HG03521 (cell line): ENCODE results near the gene GGT1.
"Not testable (repeated sequence)": the region's sequence is repeated elsewhere in the genome, so short reads cannot be mapped to it uniquely, and the experiment has no call there.

Source experiments
- ATAC-seq: cut with Tn5 transposase; IDR thresholded peaks from one replicate; pipeline ENCODE4 v1.9.1; 2021; ENCODE audit warnings: mild to moderate bottlenecking, moderate library complexity; ENCODE audit not compliant: unreplicated experiment

The GGT1 gene

DNA sequence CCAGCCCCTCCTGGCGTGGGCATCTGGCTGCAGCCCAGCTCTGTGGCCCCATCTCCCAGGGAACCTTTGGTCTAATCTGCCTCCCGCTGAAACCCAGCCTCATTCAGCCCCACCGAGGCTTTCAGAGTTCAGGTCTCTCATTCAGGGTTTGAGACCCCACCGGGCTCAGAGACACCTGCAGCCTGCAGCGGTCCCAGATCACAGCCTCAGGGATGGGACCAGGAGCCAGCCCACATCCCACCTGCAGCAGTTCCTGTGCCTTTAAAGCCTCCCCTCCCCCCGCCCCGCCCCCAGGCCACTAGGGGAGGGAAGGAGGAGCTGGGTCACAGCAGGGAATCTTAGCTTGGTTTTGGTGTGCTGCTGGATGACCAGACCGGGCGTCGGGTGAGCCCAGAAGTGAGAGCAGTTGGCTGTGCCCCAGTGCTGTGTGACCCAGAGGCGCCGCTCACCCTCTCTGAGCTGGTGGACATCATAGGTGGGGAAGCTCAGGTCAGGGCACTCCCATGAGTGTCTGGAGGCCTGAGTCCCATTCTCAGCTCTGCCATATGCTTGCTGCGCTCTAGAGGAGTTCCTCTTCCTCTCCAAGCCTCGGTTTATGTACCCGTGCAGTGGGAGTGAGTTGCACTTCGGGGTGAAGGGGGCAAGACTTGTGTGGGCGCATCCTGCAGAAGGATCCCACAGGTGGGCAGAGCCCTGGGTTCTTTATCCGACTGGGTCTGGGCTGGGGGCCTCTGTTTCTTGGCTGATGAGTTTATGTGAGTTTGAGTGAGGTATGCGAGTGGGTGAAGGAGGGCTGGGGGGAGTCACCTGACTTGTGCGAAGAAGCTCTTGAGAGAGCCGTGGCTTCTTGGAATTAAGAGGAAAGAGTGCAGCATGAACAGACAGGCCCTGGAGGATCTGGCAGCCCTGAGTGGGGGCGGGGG, at the start of gene GGT1:
TSS of gene GGT1 (plus strand) at position 347 of the 923 bp plus-strand sequence. CDS start 7,889 bp downstream, outside the sequence.
- ATAC-seq: not testable (repeated sequence)

DNA sequence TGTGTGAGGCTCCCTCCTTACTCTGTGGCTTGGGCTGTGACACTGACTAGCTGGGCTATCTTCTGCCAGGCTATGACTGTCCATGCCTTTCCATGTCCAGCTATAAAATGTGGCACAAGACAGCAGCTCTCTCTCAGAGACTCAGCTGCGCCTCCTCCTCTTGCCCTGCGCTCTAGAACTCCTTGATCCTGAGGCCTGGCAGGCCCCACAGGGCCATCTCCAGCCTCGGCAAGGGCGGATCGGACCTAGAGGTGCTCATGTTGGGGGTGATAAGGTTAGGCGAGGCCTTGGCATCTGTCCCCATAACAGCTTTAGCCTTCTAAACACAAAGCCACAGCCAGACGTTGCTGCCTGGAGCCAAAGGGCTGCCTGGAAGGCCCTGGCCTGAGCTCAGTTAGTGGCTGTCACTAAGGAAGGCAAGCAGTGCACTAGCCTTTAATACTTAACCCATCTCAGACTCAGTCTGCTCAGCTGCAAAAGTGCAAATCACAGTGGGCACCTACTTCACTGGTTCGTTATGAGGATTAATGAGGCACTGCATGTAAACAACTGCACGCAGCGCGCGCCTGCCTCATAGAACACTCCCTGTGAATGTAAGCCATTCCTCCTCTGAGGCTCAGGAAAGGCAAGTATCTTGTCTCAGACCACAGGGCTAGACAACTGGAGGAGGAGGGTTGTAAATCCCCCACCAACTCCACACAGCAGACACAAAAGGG, 49.2 kb upstream of the GGT1 start:
- ATAC-seq: no peak

DNA sequence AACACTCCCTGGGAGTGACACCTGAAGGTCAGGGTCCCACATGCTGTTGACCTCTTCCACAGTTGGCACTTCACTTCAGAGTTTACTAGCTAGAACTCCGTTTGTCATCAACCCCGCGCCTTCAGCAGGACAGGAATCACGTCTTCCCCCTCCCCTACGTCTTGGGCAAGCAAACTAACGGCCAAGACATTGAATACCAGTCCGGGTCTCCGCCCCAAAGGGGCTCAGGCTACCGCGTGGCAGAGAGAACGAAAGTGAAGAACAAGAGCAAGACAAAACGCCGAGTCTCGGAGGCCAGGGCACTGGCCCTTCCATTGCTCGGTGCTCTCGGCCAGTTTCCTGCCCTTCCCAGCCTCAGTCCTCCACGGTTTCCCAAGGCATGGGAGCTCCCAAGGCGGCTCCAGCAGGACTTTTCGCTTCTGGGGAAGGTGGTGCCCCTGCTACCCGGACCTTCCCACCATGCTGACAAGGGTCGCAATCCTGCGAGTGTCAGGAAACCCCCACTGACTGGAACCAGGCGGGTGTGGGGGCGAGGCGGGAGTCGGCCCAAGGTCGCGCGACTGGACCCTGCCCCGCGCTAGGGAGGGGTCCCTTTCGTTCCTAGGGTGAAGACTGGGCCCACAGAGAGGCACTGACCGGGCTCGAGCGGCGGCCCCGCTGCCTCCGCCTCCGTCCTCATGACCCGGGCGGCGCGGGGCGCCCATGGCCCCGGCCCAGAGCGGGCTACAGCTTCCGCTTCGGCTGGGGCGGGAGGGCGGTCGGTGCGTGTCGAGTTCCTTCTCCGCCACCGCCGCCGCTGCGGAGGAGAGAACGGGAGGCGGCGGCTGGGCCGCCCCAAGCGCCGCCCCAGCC, 48.5 kb upstream of the GGT1 start, which contains the start of gene GUCD1:
TSS of gene GUCD1 (minus strand) at position 826 of the 852 bp plus-strand sequence. CDS start at position 679, 147 bp downstream.
- ATAC-seq: no peak

DNA sequence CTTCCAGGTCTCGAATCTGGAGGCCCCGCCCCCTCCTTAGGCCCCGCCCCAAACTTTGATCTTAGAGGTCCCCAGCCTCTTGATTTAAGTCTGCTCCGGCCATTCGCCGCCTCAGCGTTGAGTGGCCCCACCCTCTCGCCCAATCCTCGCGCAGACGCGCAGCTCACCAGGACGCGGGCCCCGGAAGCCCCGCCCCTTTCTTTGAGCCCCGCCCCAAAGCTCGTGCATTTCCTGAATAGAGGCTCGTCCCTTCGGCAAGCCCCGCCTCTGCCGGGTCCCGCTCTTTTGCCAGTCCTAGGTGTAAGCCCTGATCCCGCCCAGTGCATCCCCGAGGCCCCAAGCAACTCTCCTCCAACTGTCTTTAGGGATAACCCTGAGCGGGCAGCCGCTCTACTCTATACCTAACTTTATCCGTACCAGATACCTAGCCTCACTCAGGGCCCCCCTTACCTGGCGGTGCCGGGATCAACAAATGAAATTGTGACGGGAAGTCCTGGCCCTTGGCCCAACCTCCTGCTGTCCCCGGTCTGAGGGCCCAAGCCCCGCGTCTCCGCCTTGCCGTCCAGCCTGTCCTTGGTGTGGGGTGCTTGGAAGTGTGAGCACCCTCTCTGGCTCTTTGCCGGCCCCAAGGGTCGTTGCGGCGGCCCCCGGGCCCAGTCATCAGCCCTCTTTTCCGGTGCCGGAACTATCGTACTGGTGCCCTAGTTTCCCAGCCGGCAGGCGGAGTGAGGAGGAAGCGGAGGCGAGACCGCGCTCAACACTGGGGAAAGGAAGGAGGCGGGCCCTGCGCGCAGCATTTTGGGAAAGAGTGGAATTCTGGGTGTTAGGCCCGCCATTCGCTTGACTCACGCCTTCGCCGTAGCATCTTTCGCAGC, 47.6 kb upstream of the GGT1 start, which contains the start of gene SNRPD3:
TSS of gene SNRPD3 (plus strand) at position 835 of the 875 bp plus-strand sequence. CDS start 1,676 bp downstream, outside the sequence.
- ATAC-seq: peak; percentile 76

DNA sequence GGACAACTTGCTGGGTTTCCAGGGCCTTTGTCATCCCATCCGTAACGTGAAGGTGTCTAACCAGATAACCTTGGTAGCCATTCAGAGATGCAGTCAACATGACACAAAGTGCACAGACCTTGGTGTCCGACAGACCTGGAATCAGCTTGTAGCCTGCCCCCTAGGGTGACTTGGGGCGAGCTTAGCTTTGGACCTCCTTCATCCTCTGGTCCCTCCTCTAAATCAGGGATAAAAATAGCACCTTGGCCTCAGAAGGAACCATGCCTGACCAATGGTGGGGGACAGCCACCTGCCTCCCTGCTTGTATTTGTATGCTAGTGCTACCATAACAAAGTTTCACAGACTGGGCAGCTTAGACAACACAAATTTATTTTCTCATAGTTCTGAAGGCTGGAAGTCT, 43.5 kb upstream of the GGT1 start:
- ATAC-seq: no peak

DNA sequence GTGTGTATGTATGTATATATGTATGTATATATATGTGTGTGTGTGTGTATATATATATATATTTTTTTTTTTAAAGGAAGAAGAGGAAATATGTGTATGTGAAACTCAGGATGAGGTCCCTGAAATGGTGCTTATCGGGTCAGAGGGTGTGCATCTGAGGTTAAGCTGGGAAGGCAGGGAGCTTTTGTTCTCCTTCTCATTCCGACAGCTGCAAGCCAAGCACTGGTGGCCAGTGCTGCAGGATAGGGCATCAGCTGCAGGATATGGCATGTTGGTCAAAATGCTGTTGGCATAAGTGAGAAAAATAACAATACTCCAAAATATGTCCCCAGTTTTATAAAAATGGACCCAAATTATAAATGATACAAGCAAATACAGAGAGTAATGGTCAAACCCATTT, 39.7 kb upstream of the GGT1 start:
- no peak for ATAC-seq

DNA sequence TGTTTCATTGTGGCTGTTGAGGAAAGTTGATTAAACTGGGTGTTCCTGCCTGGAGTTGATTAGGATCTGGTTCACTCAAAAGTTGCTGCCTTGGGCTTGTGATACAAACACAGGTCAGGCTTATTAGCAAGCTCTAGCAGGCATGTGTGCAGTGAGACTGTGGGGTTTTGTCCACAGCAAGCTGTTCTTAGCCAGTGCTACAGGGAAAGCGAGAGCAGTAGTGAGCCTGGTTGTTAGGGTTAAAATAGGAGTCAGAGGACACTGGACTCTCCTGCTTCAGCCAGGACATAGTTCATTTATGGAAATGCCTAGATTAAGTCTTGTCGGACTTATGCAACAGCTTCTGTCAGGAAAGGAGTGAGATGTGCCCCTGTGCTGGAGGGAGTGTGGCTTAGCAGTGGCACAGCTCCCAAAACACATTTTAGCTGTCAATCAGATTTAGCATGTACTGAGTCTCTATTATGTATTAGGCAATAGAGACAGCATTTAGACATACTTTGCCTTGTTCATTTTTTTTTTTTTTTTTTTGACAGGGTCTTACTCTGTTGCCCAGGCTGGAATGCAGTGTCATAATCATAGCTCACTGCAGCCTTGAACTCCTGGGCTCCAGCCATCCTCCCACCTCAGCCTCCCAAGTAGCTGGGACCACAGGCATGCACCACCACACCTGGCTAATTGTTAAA, 38.5 kb upstream of the GGT1 start:
- ATAC-seq: no peak

DNA sequence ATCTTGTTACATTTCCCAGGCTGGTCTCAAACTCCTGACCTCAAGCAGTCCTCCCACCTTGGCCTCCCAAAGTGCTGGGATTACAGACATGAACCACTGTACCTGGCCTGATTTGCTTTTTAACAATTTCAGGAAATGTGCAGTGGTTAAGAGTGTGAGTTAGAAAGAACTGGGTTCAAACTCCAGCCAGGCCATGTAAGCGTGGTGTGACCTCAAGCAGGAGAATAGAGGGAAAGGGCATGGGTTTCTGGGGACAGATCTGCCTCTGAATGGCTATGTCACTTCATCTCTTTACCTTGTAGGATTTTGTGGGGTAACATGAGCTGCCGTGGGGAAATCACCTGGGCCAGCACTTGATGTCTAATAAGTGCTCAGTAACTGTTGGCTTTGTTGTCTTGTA, 37.9 kb upstream of the GGT1 start:
- ATAC-seq: no peak

DNA sequence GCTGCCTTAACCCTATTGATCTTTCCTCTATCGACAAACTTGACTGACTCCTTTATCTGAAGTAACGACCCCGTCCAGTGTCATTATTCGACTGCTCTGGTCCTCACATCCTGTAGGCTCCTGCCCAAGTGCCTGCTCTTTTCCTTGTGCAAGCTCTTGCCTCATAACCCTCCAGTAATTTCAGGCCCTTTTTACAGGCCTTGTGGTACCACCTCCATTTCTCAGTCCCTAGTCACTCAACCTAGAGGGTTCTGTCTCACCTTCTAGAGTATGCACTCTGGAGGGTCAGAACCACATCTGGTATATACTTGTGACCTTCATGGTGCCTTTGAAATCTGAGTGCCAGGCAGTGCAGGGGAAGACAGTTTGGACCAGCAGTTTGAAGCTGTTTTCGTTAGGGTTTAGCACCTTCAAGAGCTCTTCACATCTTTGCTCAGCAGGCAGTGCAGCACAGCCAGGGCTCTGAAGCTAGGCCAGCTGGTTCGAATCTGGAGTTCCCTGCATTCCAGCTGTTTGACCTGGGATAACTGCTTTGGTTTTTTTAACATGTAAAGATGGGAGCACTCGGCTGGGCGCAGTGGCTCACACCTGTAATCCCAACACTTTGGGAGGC, 36.0 kb upstream of the GGT1 start:
- no peak for ATAC-seq

DNA sequence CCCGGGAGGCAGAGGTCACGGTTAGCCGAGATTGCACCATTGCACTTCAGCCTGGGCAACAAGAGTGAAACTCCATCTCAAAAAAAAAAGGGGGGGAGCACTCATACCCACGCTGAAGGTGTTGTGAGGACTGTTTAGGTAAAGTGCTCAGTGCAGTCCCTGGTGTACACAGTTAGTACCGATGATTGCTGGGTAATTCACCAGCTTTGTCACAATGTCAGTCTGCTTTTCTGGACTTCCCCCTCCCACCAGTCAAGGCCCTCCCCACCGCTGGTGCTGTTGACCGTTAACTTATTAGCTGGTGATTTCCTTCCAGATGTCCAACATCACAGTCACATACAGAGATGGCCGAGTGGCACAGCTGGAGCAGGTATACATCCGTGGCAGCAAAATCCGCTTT, 35.3 kb upstream of the GGT1 start:
- ATAC-seq: no peak

DNA sequence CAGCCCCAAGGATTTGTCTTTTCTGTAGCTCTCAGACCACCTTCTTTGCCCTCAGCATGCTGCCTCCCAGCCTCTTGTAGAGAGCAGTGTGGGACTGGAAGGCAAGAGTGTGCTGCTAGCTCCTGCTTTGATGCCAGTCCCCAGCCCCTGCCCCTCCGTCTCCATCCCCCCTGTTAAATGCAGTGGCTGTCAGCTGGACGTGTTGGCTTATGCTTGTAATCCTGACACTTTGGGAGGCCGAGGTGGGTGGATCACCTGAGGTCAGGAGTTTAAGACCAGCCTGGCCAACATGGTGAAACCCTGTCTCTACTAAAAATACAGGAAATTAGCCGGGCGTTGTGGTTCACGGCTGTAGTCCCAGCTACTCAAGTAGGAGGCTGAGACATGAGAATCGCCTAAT, 31.7 kb upstream of the GGT1 start:
- ATAC-seq: no peak

DNA sequence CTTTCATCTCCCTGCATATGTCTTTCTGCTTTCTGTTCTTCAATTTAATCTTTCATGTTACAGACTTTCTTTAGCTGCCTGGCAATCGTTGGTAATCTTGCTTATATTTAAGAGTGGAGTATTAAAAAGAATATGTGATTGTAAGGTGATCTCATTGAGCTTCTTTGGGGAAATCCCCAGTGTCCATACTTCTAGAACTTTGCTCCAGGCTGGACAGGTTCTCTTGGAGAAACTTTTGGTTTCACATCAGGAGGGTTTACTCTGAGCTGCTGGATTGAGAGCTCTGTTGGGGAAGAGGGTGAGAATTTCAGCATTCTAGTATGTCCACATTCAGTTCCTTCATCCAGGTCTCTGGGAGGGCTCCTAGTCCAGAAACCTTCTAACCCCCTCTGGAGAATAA, 26.2 kb upstream of the GGT1 start:
- ATAC-seq: no peak

DNA sequence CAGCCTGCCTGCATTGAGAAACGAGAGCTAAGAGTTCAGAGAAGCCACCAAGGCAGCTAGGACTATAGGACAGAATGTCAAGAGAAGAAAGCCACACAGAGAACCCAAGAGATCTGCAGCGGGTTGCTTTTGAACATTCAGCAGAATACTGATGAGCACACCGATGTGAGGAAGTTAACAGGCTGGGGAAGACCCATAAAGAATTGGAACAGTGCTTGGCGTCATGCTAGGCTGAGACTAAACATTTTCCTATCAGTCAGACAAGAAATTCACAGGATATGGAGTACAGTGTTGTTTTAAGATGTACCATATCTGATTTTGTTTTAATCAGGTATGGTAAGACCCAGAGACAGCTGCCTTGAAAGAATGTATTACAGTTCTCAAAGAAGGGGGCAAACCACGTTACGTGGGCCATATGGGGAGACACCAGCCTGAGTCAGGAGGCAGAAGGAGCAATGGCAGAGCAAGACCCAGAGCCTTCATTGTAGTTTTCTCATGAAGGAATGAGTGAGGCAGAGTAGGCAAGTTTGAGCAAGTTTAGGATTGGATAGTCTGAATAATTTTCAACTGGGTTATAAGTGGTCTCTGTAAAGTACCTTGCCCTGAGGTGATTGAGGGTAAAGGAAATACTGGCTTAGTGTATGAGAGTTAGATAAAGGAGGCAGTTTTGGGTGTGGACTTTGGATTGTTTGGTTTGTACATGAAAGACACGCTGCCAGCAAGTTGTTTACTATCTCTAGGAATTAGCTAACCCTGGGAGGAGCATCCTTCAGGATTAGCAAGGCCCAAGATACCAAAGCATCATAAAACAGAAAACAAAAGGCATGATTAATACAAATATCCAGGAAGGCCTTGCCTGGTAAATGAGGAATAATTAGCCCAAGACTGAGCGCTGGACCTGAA, 24.4 kb upstream of the GGT1 start:
- ATAC-seq: no peak

DNA sequence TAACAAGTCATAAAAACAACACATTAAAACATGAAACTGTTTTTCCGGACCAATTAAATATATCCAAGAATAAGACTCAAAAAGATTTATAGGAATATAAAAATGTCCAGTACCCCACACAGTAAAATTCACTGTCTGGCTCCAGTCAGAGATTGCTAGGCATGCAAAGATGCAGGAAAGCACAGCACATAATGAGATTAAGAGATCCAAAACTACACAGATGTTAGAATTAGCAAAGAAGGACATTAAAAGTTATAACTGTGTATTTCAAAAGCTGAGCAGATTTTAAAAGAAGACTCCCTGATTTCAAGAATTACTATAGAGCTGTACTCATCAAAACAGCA, 23.8 kb upstream of the GGT1 start:
- no peak for ATAC-seq

DNA sequence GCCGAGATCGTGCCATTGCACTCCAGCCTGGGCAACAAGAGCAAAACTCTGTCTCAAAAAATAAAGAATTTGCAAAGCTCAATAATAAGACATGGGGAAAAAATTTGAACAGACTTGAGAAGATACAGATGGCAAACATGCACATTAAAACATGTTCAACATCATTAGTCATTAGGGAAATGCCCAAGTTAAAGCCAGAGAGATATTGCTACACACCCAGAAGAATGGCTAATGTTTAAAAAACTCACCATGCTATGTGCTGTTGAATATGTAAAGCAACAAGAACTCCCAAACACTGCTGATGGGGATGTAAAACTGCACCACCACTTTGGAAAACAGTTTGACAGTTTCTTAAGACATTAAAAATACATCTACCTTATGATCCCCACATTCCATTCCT, 22.7 kb upstream of the GGT1 start:
- ATAC-seq: no peak

DNA sequence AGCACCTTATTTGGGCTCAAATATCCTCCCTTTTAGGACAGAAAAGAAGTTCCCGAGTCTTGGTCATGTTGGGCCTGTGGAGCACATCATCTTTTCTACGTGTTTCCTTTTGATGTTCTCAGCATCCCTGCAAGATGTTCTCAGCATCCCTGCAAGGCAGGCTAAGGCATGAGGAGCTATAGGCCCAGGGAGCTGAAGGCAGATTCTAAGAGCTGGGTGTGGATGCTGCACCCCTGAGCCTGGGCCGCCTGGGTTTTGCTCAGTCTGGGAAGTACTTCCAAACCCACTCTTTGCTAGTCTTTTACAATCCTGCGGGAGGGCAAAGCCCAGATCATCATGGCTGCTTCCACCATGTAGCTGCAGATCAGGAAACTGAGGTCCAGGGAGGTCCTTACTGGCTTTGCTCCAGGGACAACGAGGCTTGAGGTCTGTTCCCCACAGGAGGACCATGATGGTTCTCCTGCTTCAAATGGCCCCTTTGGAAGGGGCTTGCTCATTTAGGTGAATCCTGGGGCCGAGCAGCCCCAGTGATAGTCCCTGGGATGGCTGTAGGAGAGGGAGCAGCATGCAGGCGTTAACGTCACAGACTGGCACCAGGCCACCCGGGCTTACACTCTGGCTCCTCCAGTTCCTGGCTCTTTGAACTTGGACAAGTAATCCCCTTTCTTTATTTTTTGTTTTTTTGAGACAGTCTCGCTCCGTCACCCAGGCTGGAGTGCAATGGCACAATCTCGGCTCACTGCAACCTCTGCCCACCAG, 20.8 kb upstream of the GGT1 start:
- ATAC-seq: no peak
